ENCODE data around the gene ALDH1B1. TPM values are rescaled to one million over a fixed set of nuclear protein-coding genes. Genes with fewer than 3 reads are reported as not detected.

Gene ALDH1B1
- total RNA-seq, 1 experiment from 2014 or later: 46.6 TPM

GRCh38 chr9:38439291-38439915 is 46.9 kb downstream of the ALDH1B1 start:
- H3K36me3 ChIP-seq (ENCODE audit: control insufficient read depth in 1 of 2, insufficient read depth in 2 of 2, low read length in 2 of 2): no peaks in the 10 kb centered on the region
- peaks cover 0 to 8% of the 10 kb centered on the region in 2 experiments; a peak in 1 of 4 replicates for H3K9me3 ChIP-seq (ENCODE audit: control insufficient read depth in 1 of 2, insufficient read depth in 1 of 2, low read depth in 1 of 2, low read length in 2 of 2)
- H3K9me2 ChIP-seq (ENCODE audit: insufficient read depth): no peaks in the 10 kb centered on the region
- no peak overlapping the region for H3K9ac ChIP-seq (ENCODE audit: low read length)
- TF ChIP-seq ZFX (IDR thresholded peaks at IDR 0.05) (no peak), SP1 (IDR thresholded peaks at IDR 0.05; ENCODE audit: low read depth) (no peak), FOSL1 (IDR thresholded peaks at IDR 0.05; ENCODE audit: low read depth) (no peak), RAD21 (IDR thresholded peaks at IDR 0.05; ENCODE audit: low read depth) (no peak), CBX3 (IDR thresholded peaks at IDR 0.05; ENCODE audit: low read depth) (no peak), YY1 (IDR thresholded peaks at IDR 0.05; ENCODE audit: extremely low read depth, insufficient replicate concordance, low read depth, low read length) (no peak), EZH2phosphoT487 (IDR thresholded peaks at IDR 0.05; ENCODE audit: borderline replicate concordance) (no peak), JUND (IDR thresholded peaks at IDR 0.05) (no peak), ELF1 (IDR thresholded peaks at IDR 0.05; ENCODE audit: borderline replicate concordance, low read depth) (no peak), POLR2AphosphoS5 (IDR thresholded peaks at IDR 0.05; ENCODE audit: low read depth, low read length) (no peak), EZH2 (IDR thresholded peaks at IDR 0.05) (no peak), EGR1 (IDR thresholded peaks at IDR 0.05; ENCODE audit: low read depth) (no peak), CEBPB (IDR thresholded peaks at IDR 0.05; ENCODE audit: low read depth) (no peak), SRF (IDR thresholded peaks at IDR 0.05; ENCODE audit: low read depth) (no peak), SIN3A (IDR thresholded peaks at IDR 0.05; ENCODE audit: low read depth) (no peak)
- TF ChIP-seq, protein P1, sequence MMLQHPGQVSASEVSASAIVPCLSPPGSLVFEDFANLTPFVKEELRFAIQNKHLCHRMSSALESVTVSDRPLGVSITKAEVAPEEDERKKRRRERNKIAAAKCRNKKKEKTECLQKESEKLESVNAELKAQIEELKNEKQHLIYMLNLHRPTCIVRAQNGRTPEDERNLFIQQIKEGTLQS (IDR thresholded peaks at IDR 0.05): no peak
- TF ChIP-seq, protein P2, sequence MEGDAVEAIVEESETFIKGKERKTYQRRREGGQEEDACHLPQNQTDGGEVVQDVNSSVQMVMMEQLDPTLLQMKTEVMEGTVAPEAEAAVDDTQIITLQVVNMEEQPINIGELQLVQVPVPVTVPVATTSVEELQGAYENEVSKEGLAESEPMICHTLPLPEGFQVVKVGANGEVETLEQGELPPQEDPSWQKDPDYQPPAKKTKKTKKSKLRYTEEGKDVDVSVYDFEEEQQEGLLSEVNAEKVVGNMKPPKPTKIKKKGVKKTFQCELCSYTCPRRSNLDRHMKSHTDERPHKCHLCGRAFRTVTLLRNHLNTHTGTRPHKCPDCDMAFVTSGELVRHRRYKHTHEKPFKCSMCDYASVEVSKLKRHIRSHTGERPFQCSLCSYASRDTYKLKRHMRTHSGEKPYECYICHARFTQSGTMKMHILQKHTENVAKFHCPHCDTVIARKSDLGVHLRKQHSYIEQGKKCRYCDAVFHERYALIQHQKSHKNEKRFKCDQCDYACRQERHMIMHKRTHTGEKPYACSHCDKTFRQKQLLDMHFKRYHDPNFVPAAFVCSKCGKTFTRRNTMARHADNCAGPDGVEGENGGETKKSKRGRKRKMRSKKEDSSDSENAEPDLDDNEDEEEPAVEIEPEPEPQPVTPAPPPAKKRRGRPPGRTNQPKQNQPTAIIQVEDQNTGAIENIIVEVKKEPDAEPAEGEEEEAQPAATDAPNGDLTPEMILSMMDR (IDR thresholded peaks at IDR 0.05 in 2 of 3, conservative IDR thresholded peaks at IDR 0.05 in 1 of 3; ENCODE audit: borderline replicate concordance in 1 of 3, insufficient read depth in 1 of 3, low read depth in 2 of 3, low read length in 2 of 3): no peak
- H3K27me3 ChIP-seq (ENCODE audit: insufficient read depth, low read length): no peaks in the 10 kb centered on the region
- no peak overlapping the region for H3K4me3 ChIP-seq (replicated peaks in 1 of 2; ENCODE audit: low read depth in 1 of 2, low read length in 2 of 2)
- CTCF ChIA-PET: no interaction called here
- ATAC-seq: no peak
- H3K79me2 ChIP-seq (ENCODE audit: insufficient read depth, low read length): no peaks in the 10 kb centered on the region
- DNase-seq (ENCODE audit: low read depth, low spot score): no peak
- no peak overlapping the region for H3K27ac ChIP-seq (ENCODE audit: low read depth, low read length)
- no peaks in the 10 kb centered on the region for H4K20me1 ChIP-seq (ENCODE audit: insufficient read depth)
- RAD21 ChIA-PET (ENCODE audit: low non-redundant PET in 1 of 2, low total read pairs in 2 of 2, uncharacterized antibody in 2 of 2, unreplicated experiment in 2 of 2): no interaction called here
- peaks cover 0 to 9% of the 10 kb centered on the region in 2 experiments; a peak in 1 of 4 replicates for H3K4me1 ChIP-seq (ENCODE audit: control insufficient read depth in 1 of 2, insufficient read depth in 2 of 2, low read length in 2 of 2)
- POLR2A ChIA-PET: no interaction called here
- no TSS peak for BruUV-seq (replicated peaks)
- intact Hi-C loops (cut with micrococcal nuclease): no loop called here
- no peak overlapping the region for H2AFZ ChIP-seq (ENCODE audit: low read depth, low read length, poor library complexity, severe bottlenecking)
- H3K4me2 ChIP-seq (ENCODE audit: low read length): no peak overlapping the region

Measured in HCT116 (cell line).